GM10248 (cell line): ENCODE data around the gene CLINT1.
A peak's percentile ranks its signal among the peaks of the same experiment; 100 is the strongest.

ENCODE experiments used
- CTCF ChIA-PET: fragments of 300-600 bp; sonication (Branson Sonifier 250); formaldehyde crosslinking; extraction: SDS; loops from one replicate; lab custom pipeline; 2021; ENCODE audit warnings: antibody characterized with exemption; lab: Yijun Ruan, JAX
- POLR2A ChIA-PET: fragments of 350-650 bp; sonication (Branson Sonifier 250); formaldehyde crosslinking; extraction: SDS; loops from one replicate; lab custom pipeline; 2020; ENCODE audit warnings: antibody characterized with exemption; lab: Yijun Ruan, JAX
- DNase-seq: peaks from one replicate; pipeline ENCODE4 v3.0.0; 2012; ENCODE audit errors: extremely low spot score
- TF ChIP-seq, protein P1 (sequence below): IDR thresholded peaks from 2 replicates; pipeline ENCODE4 v1.5.1; 2012; ENCODE audit warnings: mild to moderate bottlenecking, low read depth; ENCODE audit errors: extremely low read depth, missing control alignments, control extremely low read depth

CLINT1 gene

GRCh38 chr5:157817387-157817702 is 41.6 kb downstream of the CLINT1 start:
- POLR2A ChIA-PET, result no interaction called here
- CTCF ChIA-PET, result interaction anchor here (0.8 to 4.4 kb wide), 30 partner anchors 9 to 1315 kb away, joined by 3 to 91 read pairs (median 4); no protein-coding TSS in a partner anchor
- no peak for DNase-seq
- TF ChIP-seq, protein P1, sequence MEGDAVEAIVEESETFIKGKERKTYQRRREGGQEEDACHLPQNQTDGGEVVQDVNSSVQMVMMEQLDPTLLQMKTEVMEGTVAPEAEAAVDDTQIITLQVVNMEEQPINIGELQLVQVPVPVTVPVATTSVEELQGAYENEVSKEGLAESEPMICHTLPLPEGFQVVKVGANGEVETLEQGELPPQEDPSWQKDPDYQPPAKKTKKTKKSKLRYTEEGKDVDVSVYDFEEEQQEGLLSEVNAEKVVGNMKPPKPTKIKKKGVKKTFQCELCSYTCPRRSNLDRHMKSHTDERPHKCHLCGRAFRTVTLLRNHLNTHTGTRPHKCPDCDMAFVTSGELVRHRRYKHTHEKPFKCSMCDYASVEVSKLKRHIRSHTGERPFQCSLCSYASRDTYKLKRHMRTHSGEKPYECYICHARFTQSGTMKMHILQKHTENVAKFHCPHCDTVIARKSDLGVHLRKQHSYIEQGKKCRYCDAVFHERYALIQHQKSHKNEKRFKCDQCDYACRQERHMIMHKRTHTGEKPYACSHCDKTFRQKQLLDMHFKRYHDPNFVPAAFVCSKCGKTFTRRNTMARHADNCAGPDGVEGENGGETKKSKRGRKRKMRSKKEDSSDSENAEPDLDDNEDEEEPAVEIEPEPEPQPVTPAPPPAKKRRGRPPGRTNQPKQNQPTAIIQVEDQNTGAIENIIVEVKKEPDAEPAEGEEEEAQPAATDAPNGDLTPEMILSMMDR, result no peak

GRCh38 chr5:157816682-157817386 is 42.1 kb downstream of the CLINT1 start:
- TF ChIP-seq, protein P1, result peak; percentile 36
- ChIA-PET POLR2A (no interaction called here), CTCF (interaction anchor here (0.8 to 4.4 kb wide), 29 partner anchors 9 to 1315 kb away, joined by 3 to 91 read pairs (median 4); no protein-coding TSS in a partner anchor)
- DNase-seq, result no peak

- POLR2A ChIA-PET, result no interaction called here
- TF ChIP-seq, protein P1, result no peak
- CTCF ChIA-PET, result interaction anchor here (1.0 to 4.9 kb wide), 8 partner anchors 8 to 185 kb away, joined by 3 to 48 read pairs (median 4); no protein-coding TSS in a partner anchor
These were observed 46.9 kb downstream of the CLINT1 start for GRCh38 chr5:157812086-157812485.

GRCh38 chr5:157808043-157808442 is 50.9 kb downstream of the CLINT1 start:
- TF ChIP-seq, protein P1, result no peak
- POLR2A ChIA-PET, result no interaction called here
- CTCF ChIA-PET, result interaction anchor here (1.3 to 2.4 kb wide), 4 partner anchors 10 to 141 kb away, joined by 3 to 9 read pairs (median 6); no protein-coding TSS in a partner anchor
- DNase-seq, result no peak

More at GRCh38 chr5:157812086-157812485, 46.9 kb downstream of the CLINT1 start:
- no peak for DNase-seq

- TF ChIP-seq, protein P1, result no peak
- no peak for DNase-seq
- ChIA-PET CTCF (interaction anchor here (2.3 kb wide), 1 partner anchor 41 kb away, joined by 7 read pairs; no protein-coding TSS in a partner anchor), POLR2A (interaction anchor here (0.7 kb wide), 1 partner anchor 340 kb away, joined by 4 read pairs; no protein-coding TSS in a partner anchor)
These were observed 56.2 kb downstream of the CLINT1 start for GRCh38 chr5:157802736-157803135.

GRCh38 chr5:157800137-157800536 is 58.8 kb downstream of the CLINT1 start:
- ChIA-PET POLR2A (no interaction called here), CTCF (interaction anchor here (1.2 kb wide), 2 partner anchors 17 to 47 kb away, joined by 3 read pairs; no protein-coding TSS in a partner anchor)
- no peak for DNase-seq
- TF ChIP-seq, protein P1, result no peak
